ENCODE data around the gene HES7. TPM values are rescaled to one million over a fixed set of nuclear protein-coding genes. Genes with fewer than 3 reads are reported as not detected.

HES7 gene
- polyA plus RNA-seq, 2 of the 4 experiments (the other 2 are of a cell fraction): 0.56 to 0.72 TPM

GRCh38 chr17:8079291-8080207, 44.4 kb downstream of the HES7 start (continued):
- TF ChIP-seq CHD4 (IDR thresholded peaks at IDR 0.05; ENCODE audit: borderline replicate concordance) (no peak), HMGXB4 (CRISPR knock-in tag; IDR thresholded peaks at IDR 0.05; ENCODE audit: borderline replicate concordance) (peak; percentile 80; the same call in 1 of the 2 replicates), USF2 (IDR thresholded peaks at IDR 0.05) (no peak), TP53 (CRISPR knock-in tag; IDR thresholded peaks at IDR 0.05) (0 out of 2 replicates have a peak, but pooled peaks have one; percentile 54), HOXB5 (CRISPR knock-in tag; IDR thresholded peaks at IDR 0.05) (peak; percentile 86), SREBF2 (IDR thresholded peaks at IDR 0.05) (no peak), SMC3 (IDR thresholded peaks at IDR 0.05) (peak; percentile 66), MAZ (IDR thresholded peaks at IDR 0.05; ENCODE audit: borderline replicate concordance, low read depth, low read length) (0 out of 2 replicates have a peak, but pooled peaks have one; percentile 39), EHF (CRISPR knock-in tag; IDR thresholded peaks at IDR 0.05) (no peak), CBX8 (IDR thresholded peaks at IDR 0.05) (no peak), JUNB (IDR thresholded peaks at IDR 0.05) (no peak), RNF2 (IDR thresholded peaks at IDR 0.05; ENCODE audit: borderline replicate concordance, low read depth) (no peak; the same call in 1 of the 2 replicates), ZC3H11A (IDR thresholded peaks at IDR 0.05) (no peak), ZNF302 (CRISPR knock-in tag; IDR thresholded peaks at IDR 0.05) (peak; percentile 31; the same call in 1 of the 2 replicates), CTCF (IDR thresholded peaks at IDR 0.05) (peak; percentile 92), KDM5A (IDR thresholded peaks at IDR 0.05) (0 out of 2 replicates have a peak, but pooled peaks have one; percentile 19), TFCP2L1 (CRISPR knock-in tag; IDR thresholded peaks at IDR 0.05) (no peak), ZSCAN20 (CRISPR knock-in tag; IDR thresholded peaks at IDR 0.05) (no peak), EHMT2 (IDR thresholded peaks at IDR 0.05; ENCODE audit: low read depth) (no peak), POLR2A (IDR thresholded peaks at IDR 0.05; ENCODE audit: low read length) (peak; percentile 54), REST (IDR thresholded peaks at IDR 0.05) (no peak)

Data from A549 (cell line).